Measurements from ENCODE around the gene GREB1L. TPM values are rescaled to one million over a fixed set of nuclear protein-coding genes. Genes with fewer than 3 reads are reported as not detected.

Gene GREB1L
- total and polyA plus RNA-seq, 9 of the 15 experiments (the other 6 are each of a cell fraction or from before 2014, with no cell fraction given) = 0.03 TPM; not detected in 8

DNA sequence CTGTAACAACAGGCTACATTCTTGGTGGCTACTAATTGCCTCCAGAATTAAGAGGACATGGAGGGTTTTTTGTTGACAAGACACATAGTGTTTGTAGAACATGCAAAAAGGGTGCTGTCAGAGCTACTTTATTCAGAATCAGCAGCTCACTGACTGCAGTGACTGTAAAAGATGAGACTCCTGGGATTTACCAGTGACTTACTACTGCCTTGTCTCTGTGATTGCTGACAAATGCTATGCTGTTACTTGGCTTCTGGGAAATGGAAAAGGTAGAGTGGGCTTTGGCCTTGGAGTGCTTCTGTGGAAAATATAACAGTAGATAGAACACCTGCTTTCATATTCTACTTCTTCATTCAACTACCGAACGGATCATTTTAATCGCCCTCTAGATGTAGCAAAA lies 47.8 kb downstream of the GREB1L start:
- CTCF ChIA-PET (ENCODE audit: low intra/inter-chr PET ratio) = interaction anchor here (0.6 kb wide), 1 partner anchor 200 kb away, joined by 3 read pairs; no protein-coding TSS in a partner anchor
- no peaks in the 10 kb centered on the region for H4K20me1 ChIP-seq (replicated peaks; ENCODE audit: control insufficient read depth, insufficient read depth, low read length)
- H3K79me2 ChIP-seq (ENCODE audit: control insufficient read depth, insufficient read depth, low read length) = no peaks in the 10 kb centered on the region
- in situ Hi-C loops (cut with MboI) (no loop called here), intact Hi-C loops (cut with micrococcal nuclease) (loop anchor here (10.0 kb wide), 1 partner anchor 45 kb away; no protein-coding TSS in a partner anchor)
- FAIRE-seq (no peak), DNase-seq (ENCODE audit: extremely low read depth in 1 of 4, low spot score in 3 of 4) (no peak), ATAC-seq (no peak)
- H3K9me3 ChIP-seq (replicated peaks; ENCODE audit: control insufficient read depth, insufficient read depth, low read depth, low read length) = no peaks in the 10 kb centered on the region
- 2% methylated on average over 3 of the region's 3 CpGs for WGBS (ENCODE audit: insufficient coverage, low coverage, missing lambda C conversion rate)
- no peaks in the 10 kb centered on the region for H3K9me1 ChIP-seq (ENCODE audit: control insufficient read depth, insufficient read depth, low read length)
- H2AFZ ChIP-seq (ENCODE audit: low read depth, low read length) = no peak overlapping the region
- H3K4me3 ChIP-seq = no peak overlapping the region
- POLR2A ChIA-PET = interaction anchor here (1.0 to 1.4 kb wide), 2 partner anchors 10 to 12 kb away, joined by 3 read pairs; no protein-coding TSS in a partner anchor
- H3K27ac ChIP-seq (ENCODE audit: extremely low read depth, low read depth, low read length) = no peak overlapping the region
- no peaks in the 10 kb centered on the region for H3K36me3 ChIP-seq (ENCODE audit: control insufficient read depth, insufficient read depth, low read length)
- H3K27me3 ChIP-seq (ENCODE audit: control insufficient read depth in 2 of 2, insufficient read depth in 2 of 2, low read length in 2 of 2) = no peaks in the 10 kb centered on the region
- no peaks in the 10 kb centered on the region for H3K4me1 ChIP-seq (replicated peaks in 1 of 2; ENCODE audit: control insufficient read depth in 2 of 2, insufficient read depth in 2 of 2, low read length in 2 of 2)
- no TSS peak for BruUV-seq (replicated peaks)
- H3K9ac ChIP-seq (ENCODE audit: insufficient read depth in 1 of 2, low read depth in 2 of 2, low read length in 2 of 2) = no peak overlapping the region
- no peak overlapping the region for H3K4me2 ChIP-seq (ENCODE audit: insufficient read depth, low read length)
- TF ChIP-seq RBM34 (IDR thresholded peaks at IDR 0.05; ENCODE audit: borderline replicate concordance, insufficient read depth, low read length) (no peak), SAFB (IDR thresholded peaks at IDR 0.05; ENCODE audit: borderline replicate concordance, low read depth, low read length) (no peak), HDAC1 (IDR thresholded peaks at IDR 0.05) (no peak), BDP1 (IDR thresholded peaks at IDR 0.05; ENCODE audit: insufficient read depth, insufficient read length) (no peak), NCOR1 (IDR thresholded peaks at IDR 0.05) (no peak), ZNF263 (CRISPR knock-in tag; IDR thresholded peaks at IDR 0.05; ENCODE audit: borderline replicate concordance) (no peak), GTF2E2 (tag; IDR thresholded peaks at IDR 0.05) (no peak), ZNF431 (CRISPR knock-in tag; IDR thresholded peaks at IDR 0.05) (no peak), GATAD2A (IDR thresholded peaks at IDR 0.05) (no peak), ZNF717 (CRISPR knock-in tag; IDR thresholded peaks at IDR 0.05) (no peak), MEF2A (IDR thresholded peaks at IDR 0.05; ENCODE audit: control insufficient read depth, low read depth, low read length) (no peak), TCF7 (IDR thresholded peaks at IDR 0.05; ENCODE audit: borderline replicate concordance) (no peak)
- TF ChIP-seq, protein P1, sequence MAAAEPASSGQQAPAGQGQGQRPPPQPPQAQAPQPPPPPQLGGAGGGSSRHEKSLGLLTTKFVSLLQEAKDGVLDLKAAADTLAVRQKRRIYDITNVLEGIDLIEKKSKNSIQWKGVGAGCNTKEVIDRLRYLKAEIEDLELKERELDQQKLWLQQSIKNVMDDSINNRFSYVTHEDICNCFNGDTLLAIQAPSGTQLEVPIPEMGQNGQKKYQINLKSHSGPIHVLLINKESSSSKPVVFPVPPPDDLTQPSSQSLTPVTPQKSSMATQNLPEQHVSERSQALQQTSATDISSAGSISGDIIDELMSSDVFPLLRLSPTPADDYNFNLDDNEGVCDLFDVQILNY (CRISPR knock-in tag; IDR thresholded peaks at IDR 0.05) = no peak
- TF ChIP-seq, protein P2, sequence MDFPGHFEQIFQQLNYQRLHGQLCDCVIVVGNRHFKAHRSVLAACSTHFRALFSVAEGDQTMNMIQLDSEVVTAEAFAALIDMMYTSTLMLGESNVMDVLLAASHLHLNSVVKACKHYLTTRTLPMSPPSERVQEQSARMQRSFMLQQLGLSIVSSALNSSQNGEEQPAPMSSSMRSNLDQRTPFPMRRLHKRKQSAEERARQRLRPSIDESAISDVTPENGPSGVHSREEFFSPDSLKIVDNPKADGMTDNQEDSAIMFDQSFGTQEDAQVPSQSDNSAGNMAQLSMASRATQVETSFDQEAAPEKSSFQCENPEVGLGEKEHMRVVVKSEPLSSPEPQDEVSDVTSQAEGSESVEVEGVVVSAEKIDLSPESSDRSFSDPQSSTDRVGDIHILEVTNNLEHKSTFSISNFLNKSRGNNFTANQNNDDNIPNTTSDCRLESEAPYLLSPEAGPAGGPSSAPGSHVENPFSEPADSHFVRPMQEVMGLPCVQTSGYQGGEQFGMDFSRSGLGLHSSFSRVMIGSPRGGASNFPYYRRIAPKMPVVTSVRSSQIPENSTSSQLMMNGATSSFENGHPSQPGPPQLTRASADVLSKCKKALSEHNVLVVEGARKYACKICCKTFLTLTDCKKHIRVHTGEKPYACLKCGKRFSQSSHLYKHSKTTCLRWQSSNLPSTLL (IDR thresholded peaks at IDR 0.05) = no peak
- TF ChIP-seq, protein P3, sequence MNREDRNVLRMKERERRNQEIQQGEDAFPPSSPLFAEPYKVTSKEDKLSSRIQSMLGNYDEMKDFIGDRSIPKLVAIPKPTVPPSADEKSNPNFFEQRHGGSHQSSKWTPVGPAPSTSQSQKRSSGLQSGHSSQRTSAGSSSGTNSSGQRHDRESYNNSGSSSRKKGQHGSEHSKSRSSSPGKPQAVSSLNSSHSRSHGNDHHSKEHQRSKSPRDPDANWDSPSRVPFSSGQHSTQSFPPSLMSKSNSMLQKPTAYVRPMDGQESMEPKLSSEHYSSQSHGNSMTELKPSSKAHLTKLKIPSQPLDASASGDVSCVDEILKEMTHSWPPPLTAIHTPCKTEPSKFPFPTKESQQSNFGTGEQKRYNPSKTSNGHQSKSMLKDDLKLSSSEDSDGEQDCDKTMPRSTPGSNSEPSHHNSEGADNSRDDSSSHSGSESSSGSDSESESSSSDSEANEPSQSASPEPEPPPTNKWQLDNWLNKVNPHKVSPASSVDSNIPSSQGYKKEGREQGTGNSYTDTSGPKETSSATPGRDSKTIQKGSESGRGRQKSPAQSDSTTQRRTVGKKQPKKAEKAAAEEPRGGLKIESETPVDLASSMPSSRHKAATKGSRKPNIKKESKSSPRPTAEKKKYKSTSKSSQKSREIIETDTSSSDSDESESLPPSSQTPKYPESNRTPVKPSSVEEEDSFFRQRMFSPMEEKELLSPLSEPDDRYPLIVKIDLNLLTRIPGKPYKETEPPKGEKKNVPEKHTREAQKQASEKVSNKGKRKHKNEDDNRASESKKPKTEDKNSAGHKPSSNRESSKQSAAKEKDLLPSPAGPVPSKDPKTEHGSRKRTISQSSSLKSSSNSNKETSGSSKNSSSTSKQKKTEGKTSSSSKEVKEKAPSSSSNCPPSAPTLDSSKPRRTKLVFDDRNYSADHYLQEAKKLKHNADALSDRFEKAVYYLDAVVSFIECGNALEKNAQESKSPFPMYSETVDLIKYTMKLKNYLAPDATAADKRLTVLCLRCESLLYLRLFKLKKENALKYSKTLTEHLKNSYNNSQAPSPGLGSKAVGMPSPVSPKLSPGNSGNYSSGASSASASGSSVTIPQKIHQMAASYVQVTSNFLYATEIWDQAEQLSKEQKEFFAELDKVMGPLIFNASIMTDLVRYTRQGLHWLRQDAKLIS (CRISPR knock-in tag; IDR thresholded peaks at IDR 0.05) = no peak
- TF ChIP-seq, protein P4, sequence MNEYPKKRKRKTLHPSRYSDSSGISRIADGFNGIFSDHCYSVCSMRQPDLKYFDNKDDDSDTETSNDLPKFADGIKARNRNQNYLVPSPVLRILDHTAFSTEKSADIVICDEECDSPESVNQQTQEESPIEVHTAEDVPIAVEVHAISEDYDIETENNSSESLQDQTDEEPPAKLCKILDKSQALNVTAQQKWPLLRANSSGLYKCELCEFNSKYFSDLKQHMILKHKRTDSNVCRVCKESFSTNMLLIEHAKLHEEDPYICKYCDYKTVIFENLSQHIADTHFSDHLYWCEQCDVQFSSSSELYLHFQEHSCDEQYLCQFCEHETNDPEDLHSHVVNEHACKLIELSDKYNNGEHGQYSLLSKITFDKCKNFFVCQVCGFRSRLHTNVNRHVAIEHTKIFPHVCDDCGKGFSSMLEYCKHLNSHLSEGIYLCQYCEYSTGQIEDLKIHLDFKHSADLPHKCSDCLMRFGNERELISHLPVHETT (CRISPR knock-in tag; conservative IDR thresholded peaks at IDR 0.05 in 1 of 2, IDR thresholded peaks at IDR 0.05 in 1 of 2) = no peak
